ENCODE results near the gene FARSA. TPM values are rescaled to one million over a fixed set of nuclear protein-coding genes. Genes with fewer than 3 reads are reported as not detected.

FARSA gene
- total and polyA plus RNA-seq, 10 of the 15 experiments (the other 5 are each of a cell fraction or from before 2014, with no cell fraction given) = 20.3 to 212 (median 76.4) TPM

DNA sequence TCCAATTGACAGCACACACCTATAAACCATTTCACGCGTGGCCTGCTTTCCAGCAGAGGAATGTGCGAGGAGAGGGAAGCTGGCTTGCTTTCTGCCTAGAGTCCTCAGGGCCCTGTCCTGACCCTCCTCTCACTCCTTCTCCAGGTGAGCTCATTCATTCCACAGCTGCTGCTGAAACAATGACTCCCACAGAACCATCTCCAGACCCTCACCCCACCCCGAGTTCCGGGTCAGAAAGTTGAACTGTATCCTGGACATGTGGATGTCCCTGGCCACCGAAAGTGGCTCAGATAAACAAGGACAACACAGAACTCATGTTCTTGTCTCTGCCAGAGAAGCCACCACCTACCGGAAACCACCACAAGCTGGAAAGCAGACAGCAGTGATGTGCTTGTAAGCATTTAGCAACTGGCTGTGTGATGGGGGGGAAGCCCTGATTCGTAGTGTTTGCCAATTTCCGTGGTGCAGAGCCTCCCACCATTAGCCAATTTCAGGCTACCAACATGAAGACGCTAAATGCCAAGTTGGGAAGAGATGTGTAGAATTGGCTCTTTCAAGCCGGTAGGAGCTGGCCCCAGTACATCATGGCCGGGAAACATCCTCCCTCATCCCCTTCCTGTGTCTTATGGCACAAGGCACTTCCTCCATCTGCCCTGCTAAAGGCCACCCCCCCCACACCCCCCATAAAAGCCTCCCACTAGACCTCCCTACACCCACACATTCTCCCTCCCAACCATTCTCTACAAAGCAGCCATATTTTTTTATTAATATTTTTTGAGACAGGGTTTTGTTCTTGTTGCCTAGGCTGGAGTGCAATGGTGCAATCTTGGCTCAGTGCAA is 19.4 kb downstream of the FARSA start:
- Histone ChIP-seq H3K4me1 (ENCODE audit: control insufficient read depth, insufficient read depth, low read length) (peaks cover 10% of the 10 kb centered on the region), H4K20me1 (ENCODE audit: control insufficient read depth, insufficient read depth) (no peaks in the 10 kb centered on the region), H3K27ac (ENCODE audit: control insufficient read depth, insufficient read depth) (no peak overlapping the region), H3K36me3 (ENCODE audit: control insufficient read depth in 2 of 2, insufficient read depth in 2 of 2, low read length in 1 of 2) (no peaks in the 10 kb centered on the region), H3K4me2 (ENCODE audit: control insufficient read depth, insufficient read depth) (no peak overlapping the region), H3K79me2 (ENCODE audit: control insufficient read depth, insufficient read depth, low read length) (no peaks in the 10 kb centered on the region), H3K27me3 (replicated peaks in 1 of 2; ENCODE audit: control insufficient read depth in 2 of 2, insufficient read depth in 2 of 2, low read length in 1 of 2) (no peaks in the 10 kb centered on the region), H3K9me3 (replicated peaks; ENCODE audit: control insufficient read depth, insufficient read depth, low read length) (no peaks in the 10 kb centered on the region; the same call in 2 of the 3 replicates), H3K4me3 (no peak overlapping the region), H3K9ac (ENCODE audit: control insufficient read depth, insufficient read depth, low read length) (no peak overlapping the region), H2AFZ (ENCODE audit: control insufficient read depth, low read depth, low read length) (peak overlapping the region; percentile 40)
- no peak for DNase-seq (ENCODE audit: low read depth, low spot score)
- RAD21 ChIA-PET (ENCODE audit: unreplicated experiment) = interaction anchor here (0.6 kb wide), 1 partner anchor 14 kb away, joined by 4 read pairs; no protein-coding TSS in a partner anchor
- POLR2A ChIA-PET = interaction anchor here (1.0 to 2.4 kb wide), 3 partner anchors 12 to 47 kb away, joined by 4 to 8 read pairs (median 6); partner anchors contain the start of gene FARSA
- BruUV-seq (replicated peaks) = no TSS peak
- CTCF ChIA-PET = interaction anchor here (1.5 to 4.8 kb wide), 4 partner anchors 13 to 180 kb away, joined by 3 to 23 read pairs (median 10); no protein-coding TSS in a partner anchor
- TF ChIP-seq PML (IDR thresholded peaks at IDR 0.05; ENCODE audit: low read length) (no peak), POLR2A (IDR thresholded peaks at IDR 0.05; ENCODE audit: low read depth, low read length) (peak; percentile 68), RUNX3 (IDR thresholded peaks at IDR 0.05; ENCODE audit: low read length) (0 out of 2 replicates have a peak, but pooled peaks have one; percentile 42), NR2F1 (conservative IDR thresholded peaks at IDR 0.05) (no peak), ZSCAN29 (IDR thresholded peaks at IDR 0.05) (no peak)
- TF ChIP-seq, protein P1, sequence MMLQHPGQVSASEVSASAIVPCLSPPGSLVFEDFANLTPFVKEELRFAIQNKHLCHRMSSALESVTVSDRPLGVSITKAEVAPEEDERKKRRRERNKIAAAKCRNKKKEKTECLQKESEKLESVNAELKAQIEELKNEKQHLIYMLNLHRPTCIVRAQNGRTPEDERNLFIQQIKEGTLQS (IDR thresholded peaks at IDR 0.05; ENCODE audit: borderline replicate concordance, extremely low read depth, low read depth, low read length) = no peak
- intact Hi-C loops (cut with micrococcal nuclease; ENCODE audit: unreplicated experiment) = no loop called here
- SMC1A ChIA-PET (ENCODE audit: uncharacterized antibody, unreplicated experiment) = interaction anchor here (0.9 to 1.8 kb wide), 2 partner anchors 15 to 25 kb away, joined by 5 read pairs; no protein-coding TSS in a partner anchor
- 21% methylated on average over 12 of the region's 12 CpGs for WGBS (ENCODE audit: insufficient coverage, insufficient replicate concordance, low lambda C conversion rate, missing lambda C conversion rate)
- ATAC-seq = peak; percentile 64; the same call in 2 of the 3 replicates
- in situ Hi-C loops (cut with MboI) = no loop called here
- FAIRE-seq = peak; percentile 23

Measured in GM12878 (cell line).